Mucosa of gallbladder (tissue), 1 donor: ENCODE measurements around the gene GRIFIN. TPM values are rescaled to one million over a fixed set of nuclear protein-coding genes. Genes with fewer than 3 reads are reported as not detected.

ENCODE experiments used
- DNase-seq: peaks from one replicate; pipeline ENCODE4 v3.0.0-alpha.2; 2020; ENCODE audit warnings: low spot score
- total RNA-seq: library from RNA; stranded (reverse); gene quantifications from one replicate; pipeline ENCODE4 v1.2.1, GENCODE V29; 2021
- donor health status: DM: no; HTN: no; CAD: no.

GRIFIN gene
- total RNA-seq, 1 donor from 2014 or later = not detected

- no peak for DNase-seq
These were observed 36.5 kb upstream of the GRIFIN start for GRCh38 chr7:2512713-2513112.

GRCh38 chr7:2512179-2512661 is 36.0 kb upstream of the GRIFIN start:
- no peak for DNase-seq

- no peak for DNase-seq
These were observed 35.6 kb upstream of the GRIFIN start for GRCh38 chr7:2511769-2512168.

GRCh38 chr7:2510909-2511768 is 34.9 kb upstream of the GRIFIN start:
- no peak for DNase-seq

DNA sequence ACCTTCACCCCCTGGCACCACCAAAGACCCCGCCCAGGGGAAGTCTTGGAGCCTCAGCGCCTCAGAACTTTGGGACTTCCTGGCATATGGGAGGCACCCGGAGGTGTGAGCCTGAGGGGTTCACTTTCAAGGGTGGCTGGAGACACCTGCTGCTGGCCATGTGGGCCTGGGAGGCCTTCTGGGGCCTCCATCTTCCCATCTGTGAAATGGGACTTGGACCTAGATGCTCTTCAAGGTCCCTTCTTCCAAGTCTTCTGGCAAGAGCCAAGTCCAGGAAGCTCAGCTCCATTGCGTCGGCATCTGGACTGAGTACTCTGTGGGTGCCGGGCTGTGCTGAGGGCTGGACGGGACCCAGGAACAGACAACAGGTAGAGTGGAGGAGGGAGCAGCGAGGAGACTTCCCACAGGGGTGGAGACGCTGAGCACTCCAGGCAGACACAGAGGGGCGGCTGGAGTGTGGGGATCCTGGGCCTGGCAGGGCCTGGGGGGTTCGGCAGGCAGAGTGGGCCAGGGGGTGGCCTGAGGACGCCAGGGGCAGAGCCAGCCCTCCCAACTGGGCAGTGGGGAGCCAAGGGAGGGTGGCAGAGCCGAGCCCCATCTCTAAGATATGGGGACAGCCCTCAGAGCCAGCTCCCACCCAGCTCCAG is 34.1 kb upstream of the GRIFIN start:
- no peak for DNase-seq

- DNase-seq = no peak
These were observed 33.2 kb upstream of the GRIFIN start for GRCh38 chr7:2509298-2509906.

DNA sequence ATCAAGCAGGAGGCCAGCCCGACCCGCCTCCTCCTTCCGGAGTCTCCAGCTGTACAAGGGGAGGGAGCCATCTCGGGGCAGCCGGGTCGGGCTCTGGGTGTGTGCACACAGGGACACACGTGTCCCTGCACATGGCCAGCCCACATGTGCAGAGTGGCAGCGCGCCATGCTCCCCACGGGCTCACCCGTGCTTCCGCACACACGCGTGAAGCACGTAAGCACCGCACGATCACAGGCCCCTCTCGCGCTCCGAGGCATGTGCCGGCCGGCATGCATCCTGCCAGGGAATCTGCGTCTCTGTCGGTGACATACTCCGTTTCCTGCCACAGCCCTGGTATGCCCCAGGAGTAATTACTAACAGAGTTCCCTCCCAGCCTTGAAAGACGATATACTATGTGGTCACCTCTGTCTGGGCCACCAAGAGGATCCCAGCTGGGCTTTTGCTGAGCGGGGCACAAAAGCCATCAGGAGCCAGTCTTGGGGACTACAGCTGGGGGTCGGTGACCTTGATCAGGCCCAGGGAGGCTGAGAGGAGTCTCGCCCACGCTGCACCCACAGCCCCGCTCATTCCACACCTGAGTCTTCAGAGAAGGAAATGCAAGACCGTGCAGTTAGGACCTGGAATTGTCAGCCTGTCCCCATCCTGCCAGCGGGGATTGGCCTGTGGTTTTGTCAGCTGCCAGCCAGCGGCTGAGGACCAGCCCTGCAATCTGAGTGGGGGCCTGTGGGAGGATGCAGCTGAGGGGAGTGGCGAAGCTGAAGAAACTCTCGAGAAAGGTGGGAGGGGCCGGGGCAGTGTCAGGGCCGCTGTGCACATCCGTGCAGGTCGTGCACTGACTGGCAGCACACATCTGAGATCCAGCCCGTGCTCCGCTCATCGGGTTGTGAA is 32.4 kb upstream of the GRIFIN start:
- DNase-seq = peak; percentile 66

- DNase-seq = no peak
These were observed 31.7 kb upstream of the GRIFIN start for GRCh38 chr7:2507917-2508306.

DNA sequence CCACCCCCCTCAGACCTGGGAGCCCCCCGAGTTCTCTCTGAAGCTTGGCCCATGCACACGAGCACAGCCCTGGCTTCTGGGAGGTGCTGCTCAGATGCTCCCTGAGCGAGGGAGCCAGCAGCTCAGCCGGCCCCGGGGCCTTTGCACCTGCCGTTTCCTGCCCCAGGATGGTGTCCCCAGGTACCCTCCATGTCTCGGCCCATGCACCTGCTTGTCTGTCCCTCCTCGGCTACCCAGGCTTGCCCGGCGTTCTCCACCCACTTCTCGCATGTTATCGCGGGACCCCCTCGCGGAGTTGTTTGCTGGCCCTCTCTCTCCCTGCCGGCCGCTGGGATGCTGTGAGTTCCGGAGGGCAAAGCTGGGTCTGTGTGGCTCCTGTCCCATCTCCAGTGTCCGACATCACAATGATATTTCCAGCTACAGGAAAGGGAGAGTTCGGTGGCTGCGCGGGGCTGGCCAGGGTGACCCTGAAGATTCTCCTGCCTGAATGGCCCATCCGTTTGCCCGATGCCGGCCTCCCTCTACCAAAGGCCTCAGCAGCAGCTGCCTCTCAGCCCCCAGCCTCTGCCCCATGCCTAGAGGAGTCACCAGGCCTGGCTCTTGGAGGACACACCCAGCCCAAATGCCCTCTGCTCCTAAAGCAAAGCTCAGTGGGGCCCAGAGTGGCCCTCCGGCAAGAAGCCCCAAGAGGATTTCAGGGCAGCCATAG is 31.2 kb upstream of the GRIFIN start:
- no peak for DNase-seq

GRCh38 chr7:2505401-2505800 is 29.2 kb upstream of the GRIFIN start:
- no peak for DNase-seq

DNA sequence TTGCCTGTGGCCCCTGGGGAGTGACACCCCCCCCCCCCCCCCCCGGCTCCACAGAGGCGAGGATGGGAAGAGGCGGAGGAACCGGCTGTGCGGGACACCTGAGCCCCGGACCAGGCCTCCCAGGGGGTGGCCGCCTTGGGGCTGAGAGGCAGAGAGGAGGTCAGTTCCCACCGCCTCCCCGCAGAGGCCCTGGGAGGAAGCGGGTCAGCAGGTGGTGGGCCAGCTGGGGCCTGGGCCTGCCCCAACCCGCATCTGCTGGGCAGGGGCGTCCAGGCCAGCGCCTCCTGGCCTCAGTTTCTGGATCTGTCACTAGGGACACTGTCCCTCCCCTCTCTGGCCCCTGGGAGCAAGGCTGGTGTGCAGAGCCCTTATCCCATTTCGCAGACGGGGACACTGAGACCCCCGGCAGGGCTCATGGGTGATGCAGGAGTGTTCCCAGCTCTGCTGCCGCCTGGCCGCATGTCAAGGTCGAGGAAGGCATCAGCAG is 28.7 kb upstream of the GRIFIN start:
- no peak for DNase-seq

DNA sequence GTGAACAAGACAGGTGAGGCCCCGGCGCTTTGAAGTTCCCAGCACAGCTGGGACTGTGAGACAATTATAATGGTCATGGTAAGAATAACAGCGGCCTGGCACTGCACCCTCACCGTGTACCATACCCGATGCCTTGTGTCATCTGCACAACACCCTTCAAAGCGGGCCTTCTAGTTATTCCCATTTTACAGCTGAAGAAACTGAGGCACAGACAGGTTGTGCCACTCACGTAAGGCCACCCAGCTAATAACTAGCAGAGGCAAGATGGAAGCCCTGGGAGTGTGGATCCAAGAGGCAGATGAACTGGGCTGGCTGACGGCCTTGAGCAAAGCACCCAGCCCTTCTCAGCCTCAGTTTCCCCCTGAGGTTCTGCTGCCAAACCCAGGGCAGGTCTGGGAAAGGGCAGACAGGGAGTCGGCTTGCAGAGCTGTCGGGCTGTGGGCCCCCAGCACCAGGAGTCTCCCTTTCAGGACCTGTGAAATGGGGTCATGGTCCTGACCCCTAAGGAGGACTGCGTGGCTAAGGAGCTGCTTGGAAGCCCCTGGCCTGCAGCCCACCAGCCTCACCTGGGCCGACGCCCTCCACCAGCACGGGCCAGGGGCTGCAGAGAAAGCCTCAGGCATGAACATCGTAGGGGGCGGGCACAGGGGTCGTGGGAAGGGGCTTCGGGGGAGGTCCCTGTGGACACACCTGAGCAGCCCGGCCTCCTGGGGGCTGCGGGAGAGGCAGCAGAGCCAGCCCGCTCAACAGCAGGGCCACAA is 28.1 kb upstream of the GRIFIN start:
- DNase-seq = no peak

DNA sequence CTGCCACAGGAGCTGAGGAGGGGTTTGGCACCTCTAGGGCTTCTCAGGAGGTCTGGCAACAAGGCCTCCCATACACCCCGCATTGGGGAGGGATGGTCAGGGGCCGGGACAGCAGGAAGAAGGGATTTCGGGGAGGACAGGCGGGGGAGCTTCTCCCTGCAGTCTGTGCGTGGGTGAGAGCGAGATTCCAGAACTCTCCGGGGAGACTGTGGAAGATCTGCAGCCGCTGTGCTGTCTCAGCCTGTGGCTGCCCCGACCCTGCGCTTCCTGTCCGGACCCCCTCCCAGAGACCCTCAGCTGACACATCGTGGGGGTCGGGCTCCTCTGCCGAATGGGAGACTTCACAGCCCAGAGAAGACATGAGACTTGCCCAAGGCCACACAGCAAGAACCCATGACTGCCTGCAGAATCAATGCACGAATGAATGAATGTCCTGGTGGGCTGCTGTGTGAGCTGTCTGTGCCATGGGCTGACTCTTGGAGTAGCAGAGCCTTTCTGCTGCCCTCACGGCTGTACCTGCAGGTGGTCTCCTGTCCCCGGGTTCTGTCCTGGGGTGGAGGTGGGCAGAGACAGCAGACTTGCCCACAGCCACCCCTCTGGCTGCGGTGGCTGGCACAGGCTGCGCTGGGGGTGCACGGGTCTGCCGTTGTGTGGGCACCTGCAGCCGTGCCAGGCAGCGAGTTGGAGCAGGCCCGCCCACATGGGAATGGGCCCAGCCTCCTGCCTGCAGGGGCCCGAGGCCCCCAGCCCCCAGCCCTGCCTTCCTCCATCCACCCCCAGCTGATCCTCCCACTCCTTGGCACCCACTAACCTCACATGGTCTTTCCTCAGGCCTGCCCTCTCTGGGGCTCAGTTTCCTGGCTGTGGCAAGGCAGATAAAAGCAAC is 27.1 kb upstream of the GRIFIN start:
- DNase-seq = no peak

DNA sequence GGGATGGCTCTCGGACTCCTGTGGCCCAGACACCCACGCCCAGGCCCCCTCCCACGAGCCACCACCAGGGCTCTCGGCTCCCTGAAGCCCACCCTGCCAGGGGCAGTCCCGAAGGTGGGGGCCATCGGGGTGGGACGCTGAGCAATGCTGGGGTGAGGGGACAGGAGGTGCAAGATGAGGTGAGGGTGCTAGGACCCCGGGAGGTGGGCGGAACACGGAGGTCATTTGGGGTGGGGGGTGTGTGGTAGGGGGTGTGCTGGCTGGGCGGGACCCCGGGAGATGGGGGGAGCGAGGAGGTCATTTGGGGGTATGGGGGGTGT is 26.4 kb upstream of the GRIFIN start:
- no peak for DNase-seq

DNA sequence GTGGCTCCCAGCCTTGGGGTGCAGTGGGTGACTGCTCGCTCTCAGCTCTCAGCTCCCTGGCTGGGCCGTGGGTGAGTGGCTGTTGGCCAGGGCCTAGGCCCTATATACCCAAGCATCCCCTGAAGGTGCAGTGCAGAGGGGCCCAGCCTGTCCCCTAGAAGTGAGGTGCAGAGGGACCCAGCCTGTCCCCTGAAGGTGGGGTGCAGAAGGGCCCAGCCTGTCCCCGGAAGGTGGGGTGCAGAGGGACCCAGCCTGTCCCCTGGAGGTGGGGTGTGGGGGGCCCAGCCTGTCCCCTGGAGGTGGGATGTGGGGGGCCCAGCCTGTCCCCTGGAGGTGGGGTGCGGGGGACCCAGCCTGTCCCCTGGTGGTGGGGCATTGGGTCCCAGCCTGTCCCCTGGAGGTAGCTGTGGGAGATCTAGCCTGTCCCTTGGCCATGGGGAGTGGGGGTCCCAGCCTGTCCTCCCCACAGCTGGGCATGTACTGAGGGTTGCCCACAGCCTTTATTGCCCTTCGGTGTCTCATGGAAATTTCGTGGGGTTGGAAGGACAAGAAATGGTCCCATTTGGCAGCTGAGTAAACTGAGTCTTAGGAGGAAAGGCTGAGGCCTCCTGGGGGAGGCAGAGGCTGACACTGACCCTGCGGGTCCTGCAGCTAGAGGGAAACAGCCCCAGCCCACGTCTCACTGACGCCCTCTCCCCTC is 25.9 kb upstream of the GRIFIN start:
- DNase-seq = no peak

GRCh38 chr7:2500701-2501100 is 24.5 kb upstream of the GRIFIN start:
- no peak for DNase-seq

DNA sequence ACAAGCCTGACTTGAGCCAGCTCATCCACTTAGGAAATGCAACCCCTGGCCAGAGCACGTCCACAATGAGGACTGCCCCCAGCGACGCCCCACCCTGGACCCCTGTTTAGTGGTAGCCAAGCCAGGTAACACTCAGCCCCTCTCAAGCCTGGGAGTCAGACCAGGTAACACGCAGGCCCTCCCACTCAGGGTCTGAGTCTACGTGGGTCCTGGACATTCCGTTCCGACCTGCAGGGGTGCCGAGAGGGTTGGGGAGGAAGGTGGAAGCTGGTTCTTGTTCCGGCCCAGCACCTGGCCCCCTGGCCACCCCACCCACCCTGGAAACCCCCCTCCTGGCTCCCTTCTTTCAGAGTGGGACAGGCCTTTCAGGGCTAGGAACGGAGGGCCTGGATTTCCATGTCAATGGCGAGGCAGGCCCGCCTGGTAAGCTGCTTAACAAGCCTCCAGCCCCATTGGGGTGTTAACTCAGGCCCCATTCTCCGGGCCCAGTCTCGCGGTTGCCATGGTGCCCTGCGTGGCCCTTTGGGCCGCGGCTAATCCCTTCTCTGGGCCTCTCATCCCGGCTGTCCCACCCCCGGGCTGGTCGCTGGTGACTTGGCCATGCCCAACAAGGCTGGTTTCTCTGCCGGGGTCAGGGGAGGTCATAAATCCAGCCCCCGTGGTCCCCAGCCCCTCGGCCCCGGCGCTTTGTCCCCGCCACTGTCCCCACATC is 23.7 kb upstream of the GRIFIN start:
- DNase-seq = no peak

GRCh38 chr7:2499181-2499580 is 23.0 kb upstream of the GRIFIN start:
- no peak for DNase-seq
